PC-9 (cell line): Measurements from ENCODE around the gene PLEKHA1.

Source experiments
- EZH2 ChIP-seq: fragments of 200-600 bp; sonication (generic); IDR thresholded peaks from 2 replicates; pipeline ENCODE4 v1.8.0; 2017; ENCODE audit warnings: antibody characterized with exemption, low read depth
- TF ChIP-seq, protein P1 (sequence below): fragments of 200-600 bp; sonication (generic); conservative IDR thresholded peaks from 2 replicates; pipeline ENCODE4 v1.6.1; 2017; ENCODE audit warnings: mixed run types, antibody characterized with exemption, mild to moderate bottlenecking, moderate library complexity

DNA sequence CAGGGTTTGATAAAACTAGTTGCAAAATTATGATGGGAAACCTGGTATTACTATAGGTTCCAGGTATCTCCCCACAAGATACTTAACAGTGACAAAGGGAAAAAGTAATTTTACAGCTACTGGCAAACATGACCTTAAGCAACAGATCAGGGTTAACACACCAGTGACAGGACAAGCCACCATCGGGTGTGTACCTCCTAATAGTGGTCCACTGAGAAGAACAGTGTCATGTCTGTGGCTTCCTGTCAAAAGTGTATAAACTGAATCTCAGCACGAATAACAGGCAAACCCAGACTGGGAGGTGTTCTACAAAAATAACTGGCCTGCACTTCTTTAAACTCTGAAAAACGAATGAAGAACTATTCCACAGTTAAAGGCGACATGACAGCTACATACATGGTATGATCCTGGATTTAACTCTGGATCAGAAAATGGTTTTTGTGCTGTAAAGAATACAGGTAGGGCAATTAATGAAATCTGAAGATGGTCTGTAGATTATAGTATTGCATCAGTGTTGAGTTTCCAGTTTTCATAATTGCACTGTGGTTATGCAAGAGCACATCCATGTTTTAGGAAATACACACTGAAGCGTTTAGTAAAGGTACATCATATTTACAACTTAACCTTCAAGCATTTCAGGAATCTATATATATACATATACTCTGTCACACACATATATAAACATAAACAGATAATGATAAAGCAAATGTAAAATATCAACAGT, 47.9 kb downstream of the PLEKHA1 start:
- TF ChIP-seq, protein P1, sequence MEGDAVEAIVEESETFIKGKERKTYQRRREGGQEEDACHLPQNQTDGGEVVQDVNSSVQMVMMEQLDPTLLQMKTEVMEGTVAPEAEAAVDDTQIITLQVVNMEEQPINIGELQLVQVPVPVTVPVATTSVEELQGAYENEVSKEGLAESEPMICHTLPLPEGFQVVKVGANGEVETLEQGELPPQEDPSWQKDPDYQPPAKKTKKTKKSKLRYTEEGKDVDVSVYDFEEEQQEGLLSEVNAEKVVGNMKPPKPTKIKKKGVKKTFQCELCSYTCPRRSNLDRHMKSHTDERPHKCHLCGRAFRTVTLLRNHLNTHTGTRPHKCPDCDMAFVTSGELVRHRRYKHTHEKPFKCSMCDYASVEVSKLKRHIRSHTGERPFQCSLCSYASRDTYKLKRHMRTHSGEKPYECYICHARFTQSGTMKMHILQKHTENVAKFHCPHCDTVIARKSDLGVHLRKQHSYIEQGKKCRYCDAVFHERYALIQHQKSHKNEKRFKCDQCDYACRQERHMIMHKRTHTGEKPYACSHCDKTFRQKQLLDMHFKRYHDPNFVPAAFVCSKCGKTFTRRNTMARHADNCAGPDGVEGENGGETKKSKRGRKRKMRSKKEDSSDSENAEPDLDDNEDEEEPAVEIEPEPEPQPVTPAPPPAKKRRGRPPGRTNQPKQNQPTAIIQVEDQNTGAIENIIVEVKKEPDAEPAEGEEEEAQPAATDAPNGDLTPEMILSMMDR, result no peak
- TF ChIP-seq EZH2, result no peak
